Endothelial cell of umbilical vein (primary cell): Measurements from ENCODE around the gene RASIP1. TPM values are rescaled to one million over a fixed set of nuclear protein-coding genes. Genes with fewer than 3 reads are reported as not detected.

Experiments used
- BruUV-seq: library from RNA; stranded (reverse); fragments of 400-500 nt; replicated peaks from 2 replicates; lab custom pipeline; 2021; lab: Mats Ljungman, UMichigan
- CTCF ChIA-PET: fragments of 300-600, 350-600 bp; sonication (Branson Sonifier 250); formaldehyde crosslinking; loops from one replicate; lab custom pipeline; 2021; ENCODE audit warnings: antibody characterized with exemption, inconsistent platforms; lab: Charles Lee
- POLR2A ChIA-PET: fragments of 300-600, 350-600 bp; sonication (Branson Sonifier 250); formaldehyde crosslinking; loops from one replicate; lab custom pipeline; 2021; ENCODE audit warnings: antibody characterized with exemption, inconsistent platforms; lab: Charles Lee
- DNase-seq: peaks from one replicate; pipeline ENCODE4 v3.0.0-alpha.2; 2011; ENCODE audit warnings: low read depth, low spot score
- FAIRE-seq: peaks from 2 replicates; lab custom pipeline; 2011; peaks lifted over from hg19 to GRCh38; lab: Jason Lieb, UNC
- H2AFZ ChIP-seq: 2 replicates; pipeline ENCODE4 v1.6.0; 2012; ENCODE audit warnings: low read depth, low read length, control low read depth, inconsistent platforms
- H3K27ac ChIP-seq: 2 replicates; pipeline ENCODE4 v1.5.1; 2011; ENCODE audit warnings: low read depth, mild to moderate bottlenecking, control low read depth, low read length, moderate library complexity; ENCODE audit not compliant: insufficient read depth
- H3K27me3 ChIP-seq, 2 experiments: 2 replicates each; pipeline versions ENCODE4 v1.6.0 to v1.6.1; 2011; ENCODE audit warnings: low read length in 2 of 2, mixed read lengths in 1 of 2; ENCODE audit not compliant: control insufficient read depth in 2 of 2, insufficient read depth in 2 of 2
- H3K36me3 ChIP-seq, 2 experiments: 2 replicates in 1 of 2; 3 replicates in 1 of 2; pipeline ENCODE4 v1.5.1; 2011; ENCODE audit warnings: low read length in 2 of 2, mild to moderate bottlenecking in 1 of 2, moderate library complexity in 1 of 2; ENCODE audit not compliant: control insufficient read depth in 2 of 2, insufficient read depth in 2 of 2; ENCODE audit errors: extremely low read depth in 1 of 2
- H3K4me1 ChIP-seq: 3 replicates; pipeline ENCODE4 v1.5.1; 2011; ENCODE audit warnings: mild to moderate bottlenecking, low read length; ENCODE audit not compliant: control insufficient read depth, insufficient read depth; ENCODE audit errors: extremely low read depth
- H3K4me2 ChIP-seq: 2 replicates; pipeline ENCODE4 v1.6.1; 2011; ENCODE audit warnings: low read length, control low read depth, mixed read lengths; ENCODE audit not compliant: insufficient read depth
- H3K4me3 ChIP-seq, 3 experiments: fragments of 200-600 bp in 1 of 3; sonication (generic), shearing (Covaris generic) in 1 of 3; replicated peaks in 1 of 3; 2 replicates each; pipeline ENCODE4 v1.5.1; 2011 to 2016; ENCODE audit warnings: control low read depth in 3 of 3, low read length in 3 of 3, mild to moderate bottlenecking in 2 of 3, inconsistent platforms in 1 of 3, low read depth in 1 of 3, moderate library complexity in 1 of 3; ENCODE audit not compliant: insufficient read depth in 1 of 3
- H3K79me2 ChIP-seq: 2 replicates; pipeline ENCODE4 v1.6.0; 2012; ENCODE audit warnings: low read length, inconsistent platforms; ENCODE audit not compliant: control insufficient read depth, insufficient read depth
- H3K9ac ChIP-seq: replicated peaks from 2 replicates; pipeline ENCODE3; 2011; ENCODE audit warnings: low read length, control low read depth; ENCODE audit not compliant: insufficient read depth; ENCODE audit errors: extremely low read depth
- H3K9me1 ChIP-seq: replicated peaks from 3 replicates; pipeline ENCODE4 v1.6.0; 2011; ENCODE audit warnings: mild to moderate bottlenecking, low read length; ENCODE audit not compliant: control insufficient read depth, insufficient read depth; ENCODE audit errors: extremely low read depth
- H3K9me3 ChIP-seq: replicated peaks from 2 replicates; pipeline ENCODE4 v1.5.1; 2012; ENCODE audit warnings: low read length, inconsistent platforms; ENCODE audit not compliant: control insufficient read depth, insufficient read depth
- H4K20me1 ChIP-seq: replicated peaks from 2 replicates; pipeline ENCODE3; 2011; ENCODE audit warnings: mild to moderate bottlenecking, low read length; ENCODE audit not compliant: control insufficient read depth, insufficient read depth; ENCODE audit errors: extremely low read depth
- CTCF ChIP-seq, 2 donors: IDR thresholded peaks; 1 replicate in 1 of 2; 2 replicates in 1 of 2; pipeline ENCODE4 v1.5.1; 2011; ENCODE audit warnings: low read length in 2 of 2, mild to moderate bottlenecking in 2 of 2, moderate library complexity in 2 of 2, control low read depth in 1 of 2, inconsistent platforms in 1 of 2, low read depth in 1 of 2; ENCODE audit not compliant: insufficient read depth in 1 of 2; ENCODE audit errors: extremely low read depth in 1 of 2
- EZH2 ChIP-seq: IDR thresholded peaks from 2 replicates; pipeline ENCODE4 v1.6.1; 2012; ENCODE audit warnings: borderline replicate concordance, low read depth, mild to moderate bottlenecking, moderate library complexity, low read length, inconsistent platforms; ENCODE audit not compliant: severe bottlenecking
- FOS ChIP-seq: IDR thresholded peaks from 2 replicates; pipeline ENCODE4 v1.6.1; 2011; ENCODE audit warnings: mild to moderate bottlenecking, low read length, moderate library complexity, borderline replicate concordance; ENCODE audit not compliant: insufficient read depth
- MAX ChIP-seq: IDR thresholded peaks from 2 replicates; pipeline ENCODE4 v1.6.1; 2011; ENCODE audit not compliant: insufficient read depth, insufficient read length
- POLR2A ChIP-seq: IDR thresholded peaks from 2 replicates; pipeline ENCODE4 v1.6.1; 2012; ENCODE audit warnings: low read depth, mild to moderate bottlenecking, control low read depth, low read length
- POLR2AphosphoS5 ChIP-seq: IDR thresholded peaks from 2 replicates; pipeline ENCODE4 v1.6.1; 2012; ENCODE audit warnings: low read depth, mild to moderate bottlenecking, control low read depth, low read length, moderate library complexity; ENCODE audit not compliant: insufficient read depth
- dilution Hi-C: fragments of 300-500 bp; cut with MboI; formaldehyde crosslinking; loops from one replicate; pipeline ENCODE4 v1.15.0; 2019; ENCODE audit warnings: low sequenced_read_pairs; ENCODE audit not compliant: extremely low pct_ligation_motif_present
- intact Hi-C: fragments of 100-400 bp; cut with micrococcal nuclease; formaldehyde crosslinking; loops from one replicate; pipeline ENCODE4 v1.10.0; 2022
- polyA plus RNA-seq, 4 experiments: library from polyadenylated mRNA; depleted of rRNA in 3 of 4; stranded (reverse) in 3 of 4; unstranded in 1 of 4; fragments of >200 nt; gene quantifications; 2 replicates each; pipeline versions ENCODE4 v1.2.1 to v1.2.3, GENCODE V29; 2011 to 2012; ENCODE audit warnings: missing spikeins in 1 of 4
- total RNA-seq: library from RNA; stranded (reverse); gene quantifications from 2 replicates; pipeline ENCODE4 v1.2.3, GENCODE V29; 2021

Gene RASIP1
- total and polyA plus RNA-seq, 2 donors (not counting 3 experiments of a cell fraction or from before 2014, with no cell fraction given) = 66.2 to 82.1 TPM

GRCh38 chr19:48734625-48735024, 5.8 kb downstream of the RASIP1 start:
- FAIRE-seq (no peak), DNase-seq (no peak)
- ChIA-PET POLR2A (no interaction called here), CTCF (interaction anchor here (1.0 to 1.1 kb wide), 2 partner anchors 21 to 108 kb away, joined by 3 to 4 read pairs; no protein-coding TSS in a partner anchor)
- H2AFZ ChIP-seq = no peak overlapping the region
- H3K9me3 ChIP-seq = no peaks in the 10 kb centered on the region
- dilution Hi-C loops (no loop called here), intact Hi-C loops (loop anchor here (5.0 kb wide), 1 partner anchor 103 kb away; the partner anchor contains the start of gene HSD17B14)
- TF ChIP-seq EZH2 (no peak), POLR2AphosphoS5 (no peak), POLR2A (no peak), CTCF (IDR thresholded peaks at IDR 0.05; ENCODE audit: extremely low read depth in 1 of 2, insufficient read depth in 1 of 2, low read depth in 1 of 2, low read length in 2 of 2) (no peak), FOS (no peak), MAX (no peak)
- H3K4me1 ChIP-seq = peaks cover 15% of the 10 kb centered on the region
- H3K36me3 ChIP-seq = peaks cover 13 to 25% of the 10 kb centered on the region in 2 experiments
- H3K9me1 ChIP-seq = no peaks in the 10 kb centered on the region
- H3K9ac ChIP-seq = no peak overlapping the region
- peaks cover 6% of the 10 kb centered on the region for H4K20me1 ChIP-seq
- H3K27me3 ChIP-seq = no peaks in the 10 kb centered on the region
- H3K4me2 ChIP-seq = no peak overlapping the region
- no peak overlapping the region for H3K27ac ChIP-seq
- no TSS peak for BruUV-seq
- peaks cover 43% of the 10 kb centered on the region for H3K79me2 ChIP-seq
- no peak overlapping the region for H3K4me3 ChIP-seq
